ENCODE results near the gene PRH1. TPM values are rescaled to one million over a fixed set of nuclear protein-coding genes. Genes with fewer than 3 reads are reported as not detected.

Gene PRH1
- total RNA-seq, 1 donor from 2014 or later, result 33.3 TPM

DNA sequence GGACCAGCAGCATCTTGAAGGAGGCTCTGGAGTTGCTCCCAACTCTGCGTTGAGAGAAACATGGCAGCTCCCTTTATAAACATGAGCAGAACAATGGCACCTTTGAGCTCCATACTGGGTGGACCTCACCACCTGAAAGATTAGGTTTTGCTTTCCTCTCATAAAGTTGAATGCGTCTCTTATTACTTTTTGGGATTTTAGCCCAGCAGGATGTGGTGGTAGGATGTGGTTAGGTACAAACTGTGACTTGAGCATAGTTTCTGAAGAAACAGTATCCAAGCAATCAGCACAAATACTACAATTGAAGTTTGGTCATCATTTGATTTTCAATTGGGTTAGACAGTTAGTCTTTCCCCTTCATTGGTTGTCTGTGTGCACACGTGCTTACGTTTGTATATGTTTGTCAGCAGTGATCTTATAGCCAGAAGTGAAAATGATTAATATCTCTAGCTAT lies 34.6 kb downstream of the PRH1 start, which contains the start of gene PRR4:
TSS of gene PRR4 (minus strand) at position 51 of the 454 bp plus-strand sequence. CDS start at position 13, 38 bp downstream.
- Mint-ChIP-seq H3K9me3 (ENCODE audit: unreplicated experiment) (peaks cover 1% of the 10 kb centered on the region), H3K27me3 (ENCODE audit: unreplicated experiment) (no peaks in the 10 kb centered on the region), H3K4me3 (ENCODE audit: unreplicated experiment) (no peak within 1 kb of the TSS), H3K27ac (ENCODE audit: unreplicated experiment) (no peak within 1 kb of the TSS), H3K36me3 (ENCODE audit: unreplicated experiment) (peaks cover under 1% of the 10 kb centered on the region), H3K4me1 (ENCODE audit: low read depth, unreplicated experiment) (peaks cover 2% of the 10 kb centered on the region)
- no peak for TF ChIP-seq CTCF (IDR thresholded peaks at IDR 0.05; ENCODE audit: partially characterized antibody, unreplicated experiment)
- DNase-seq, result no peak

GRCh38 chr12:10847744-10848143 lies 36.3 kb downstream of the PRH1 start:
- no peak for DNase-seq
- TF ChIP-seq CTCF (IDR thresholded peaks at IDR 0.05; ENCODE audit: partially characterized antibody, unreplicated experiment), result no peak
- Mint-ChIP-seq H3K4me3 (ENCODE audit: unreplicated experiment) (no peak overlapping the region), H3K36me3 (ENCODE audit: unreplicated experiment) (no peaks in the 10 kb centered on the region), H3K27ac (ENCODE audit: unreplicated experiment) (no peak overlapping the region), H3K27me3 (ENCODE audit: unreplicated experiment) (no peaks in the 10 kb centered on the region), H3K4me1 (ENCODE audit: low read depth, unreplicated experiment) (no peaks in the 10 kb centered on the region), H3K9me3 (ENCODE audit: unreplicated experiment) (peaks cover 1% of the 10 kb centered on the region)

DNA sequence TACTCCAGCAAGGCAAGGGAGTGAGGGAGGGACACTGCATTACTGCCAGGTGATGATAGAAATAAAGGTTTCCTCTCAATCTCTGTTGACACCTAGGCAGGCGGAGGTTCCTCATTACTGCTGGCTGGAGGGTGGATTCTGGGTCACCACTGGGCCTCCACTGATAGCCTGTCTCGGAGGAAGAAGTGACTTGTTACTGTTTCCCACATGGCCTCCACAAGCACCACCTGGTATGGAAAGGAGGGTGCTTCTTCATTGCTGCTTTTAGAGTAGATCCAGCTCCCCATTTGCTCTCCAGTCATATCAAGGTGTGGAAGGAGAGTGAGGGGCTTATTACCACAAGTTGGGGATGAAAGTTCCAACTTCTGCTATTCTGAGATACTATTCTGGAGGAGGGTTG lies 41.2 kb downstream of the PRH1 start:
- Mint-ChIP-seq H3K27ac (ENCODE audit: unreplicated experiment) (no peak overlapping the region), H3K9me3 (ENCODE audit: unreplicated experiment) (peaks cover 1% of the 10 kb centered on the region), H3K27me3 (ENCODE audit: unreplicated experiment) (peaks cover 2% of the 10 kb centered on the region), H3K36me3 (ENCODE audit: unreplicated experiment) (no peaks in the 10 kb centered on the region), H3K4me1 (ENCODE audit: low read depth, unreplicated experiment) (peaks cover 4% of the 10 kb centered on the region), H3K4me3 (ENCODE audit: unreplicated experiment) (no peak overlapping the region)
- TF ChIP-seq CTCF (IDR thresholded peaks at IDR 0.05; ENCODE audit: partially characterized antibody, unreplicated experiment), result no peak
- DNase-seq, result no peak

- Mint-ChIP-seq H3K36me3 (ENCODE audit: unreplicated experiment) (no peaks in the 10 kb centered on the region), H3K4me1 (ENCODE audit: low read depth, unreplicated experiment) (peaks cover 4% of the 10 kb centered on the region), H3K27ac (ENCODE audit: unreplicated experiment) (no peak overlapping the region), H3K9me3 (ENCODE audit: unreplicated experiment) (no peaks in the 10 kb centered on the region), H3K4me3 (ENCODE audit: unreplicated experiment) (no peak overlapping the region), H3K27me3 (ENCODE audit: unreplicated experiment) (peaks cover 2% of the 10 kb centered on the region)
- TF ChIP-seq CTCF (IDR thresholded peaks at IDR 0.05; ENCODE audit: partially characterized antibody, unreplicated experiment), result no peak
- no peak for DNase-seq
Observed at GRCh38 chr12:10838461-10838860, 45.6 kb downstream of the PRH1 start.

Other genes starting within 250 kb of the PRH1 start
- gene STYK1, start 210.2 kb downstream of the PRH1 start, total RNA-seq (ENCODE audit: unreplicated experiment), result not detected
- gene YBX3, start 160.9 kb downstream of the PRH1 start, total RNA-seq (ENCODE audit: unreplicated experiment), result 39.0 TPM
- gene TAS2R7, start 81.6 kb downstream of the PRH1 start, total RNA-seq (ENCODE audit: unreplicated experiment), result 0.39 TPM
- gene TAS2R8, start 77.0 kb downstream of the PRH1 start, total RNA-seq (ENCODE audit: unreplicated experiment), result not detected
- not detected for gene TAS2R9, start 74.1 kb downstream of the PRH1 start, total RNA-seq (ENCODE audit: unreplicated experiment)
- 0.69 TPM for gene TAS2R10, start 57.9 kb downstream of the PRH1 start, total RNA-seq (ENCODE audit: unreplicated experiment)
- 7.5 TPM for gene PRR4, start 34.8 kb downstream of the PRH1 start, total RNA-seq (ENCODE audit: unreplicated experiment)
- 2.0 TPM for gene TAS2R13, start 25.3 kb upstream of the PRH1 start, total RNA-seq (ENCODE audit: unreplicated experiment)
- gene PRH2, start 45.0 kb upstream of the PRH1 start, total RNA-seq (ENCODE audit: unreplicated experiment), result not detected
- 3.3 TPM for gene TAS2R14, start 55.0 kb upstream of the PRH1 start, total RNA-seq (ENCODE audit: unreplicated experiment)
- 1.3 TPM for gene TAS2R50, start 102.7 kb upstream of the PRH1 start, total RNA-seq (ENCODE audit: unreplicated experiment)
- 3.4 TPM for gene TAS2R20, start 114.0 kb upstream of the PRH1 start, total RNA-seq (ENCODE audit: unreplicated experiment)
- gene TAS2R19, start 138.4 kb upstream of the PRH1 start, total RNA-seq (ENCODE audit: unreplicated experiment), result 7.9 TPM
- gene TAS2R31, start 147.2 kb upstream of the PRH1 start, total RNA-seq (ENCODE audit: unreplicated experiment), result 5.7 TPM
- 3.3 TPM for gene TAS2R46, start 178.0 kb upstream of the PRH1 start, total RNA-seq (ENCODE audit: unreplicated experiment)
- 1.5 TPM for gene TAS2R43, start 208.1 kb upstream of the PRH1 start, total RNA-seq (ENCODE audit: unreplicated experiment)

All from glutamatergic neuron (in vitro differentiated cells).